HG02610 (cell line): ENCODE measurements around the gene RYR2.
"Not testable (repeated sequence)": the region's sequence is repeated elsewhere in the genome, so short reads cannot be mapped to it uniquely, and the experiment has no call there.

Source experiments
- ATAC-seq: cut with Tn5 transposase; IDR thresholded peaks from one replicate; pipeline ENCODE4 v1.9.1; 2021; ENCODE audit warnings: mild to moderate bottlenecking, moderate library complexity; ENCODE audit not compliant: unreplicated experiment

The RYR2 gene

DNA sequence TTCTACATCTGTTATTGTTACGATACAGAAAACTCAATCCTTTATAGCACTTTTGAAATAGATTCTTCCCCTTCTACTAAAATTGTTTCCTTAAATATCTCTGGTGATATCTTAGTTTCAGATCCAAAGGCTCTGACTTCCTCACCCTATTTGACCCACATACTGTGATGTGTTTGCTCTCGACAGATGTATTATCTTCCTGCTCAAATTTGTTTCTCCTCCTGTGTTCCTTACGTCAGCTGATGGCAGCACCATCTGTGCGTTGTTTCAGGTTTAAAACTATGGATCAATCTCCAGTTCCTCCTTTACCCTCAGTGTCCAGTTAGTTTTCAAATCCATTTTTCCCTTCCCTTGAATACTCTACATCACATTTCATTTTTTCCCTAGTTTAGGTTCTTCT is 274.4 kb downstream of the RYR2 start:
- no peak for ATAC-seq

DNA sequence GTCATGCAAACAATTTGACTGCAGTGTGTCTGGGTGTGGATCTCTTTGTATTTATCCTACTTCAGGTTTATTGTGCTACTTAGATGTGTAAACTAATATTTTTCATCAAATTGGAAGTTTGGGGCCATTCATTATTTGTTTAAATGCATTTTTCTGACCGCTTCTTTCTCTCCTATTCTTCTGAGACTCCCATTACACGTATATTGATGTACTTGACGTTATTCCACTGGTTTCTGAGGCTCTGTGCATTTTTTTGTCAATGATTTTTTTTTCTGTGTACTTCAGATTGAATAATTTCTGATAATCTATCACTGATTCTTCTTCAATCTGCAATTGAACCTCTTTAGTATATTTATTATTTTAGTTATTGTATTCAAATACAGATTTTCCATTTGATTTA is 276.8 kb downstream of the RYR2 start:
- ATAC-seq: no peak

DNA sequence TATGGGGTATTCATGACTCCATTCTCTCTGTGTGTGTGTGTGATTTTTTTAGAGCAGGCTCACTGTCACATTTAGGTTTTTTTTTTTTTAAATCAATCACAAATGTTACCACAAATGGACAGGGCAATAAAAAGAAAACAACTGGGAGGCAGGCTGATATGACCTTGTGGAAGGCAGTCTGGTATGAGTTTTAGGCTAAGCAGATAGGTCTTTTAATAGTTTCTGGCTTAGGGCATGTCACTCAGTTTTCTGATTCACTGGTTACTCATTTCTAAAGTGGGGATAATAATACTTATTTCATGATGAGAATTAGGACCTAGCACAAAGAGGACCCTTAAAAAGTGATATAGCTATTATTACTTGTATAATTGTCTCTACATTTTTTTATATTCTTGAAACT is 278.9 kb downstream of the RYR2 start:
- no peak for ATAC-seq

DNA sequence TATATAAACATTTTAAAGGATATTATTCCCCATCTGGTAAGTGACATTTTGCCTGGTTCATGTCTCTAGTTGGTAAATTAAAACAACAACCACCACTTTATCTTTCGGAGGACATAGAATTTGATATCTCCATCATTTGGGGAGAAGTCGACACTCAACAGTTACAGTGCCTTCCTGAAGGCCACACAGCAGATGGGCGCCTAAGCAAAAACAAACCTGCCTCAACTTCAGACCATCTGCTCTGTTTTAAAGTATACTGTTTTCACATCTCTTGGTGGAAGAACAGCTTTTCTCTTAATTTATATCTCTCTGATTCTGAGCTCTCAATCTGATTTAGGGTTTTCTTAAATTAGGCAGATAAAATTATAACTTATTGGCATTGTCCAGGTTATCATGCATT is 282.2 kb downstream of the RYR2 start:
- no peak for ATAC-seq

DNA sequence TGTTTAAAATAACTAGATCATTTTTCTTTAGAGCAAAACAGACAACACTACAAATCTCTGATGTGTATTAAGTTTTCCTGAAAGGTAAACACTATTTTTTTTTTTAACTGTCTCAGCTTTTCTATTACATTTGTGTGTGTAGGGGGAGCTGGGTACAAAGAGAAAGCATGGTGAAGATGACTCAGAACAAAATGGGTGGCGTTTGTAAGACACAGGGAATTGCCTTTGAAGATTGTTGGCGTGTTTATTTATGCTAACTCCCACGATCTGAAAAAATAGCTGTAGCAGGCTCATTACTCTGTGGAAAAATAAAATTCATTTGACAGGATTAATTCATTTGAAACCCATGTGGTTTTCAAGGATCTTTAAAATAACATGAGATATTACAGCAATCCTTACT is 285.1 kb downstream of the RYR2 start:
- ATAC-seq: no peak

DNA sequence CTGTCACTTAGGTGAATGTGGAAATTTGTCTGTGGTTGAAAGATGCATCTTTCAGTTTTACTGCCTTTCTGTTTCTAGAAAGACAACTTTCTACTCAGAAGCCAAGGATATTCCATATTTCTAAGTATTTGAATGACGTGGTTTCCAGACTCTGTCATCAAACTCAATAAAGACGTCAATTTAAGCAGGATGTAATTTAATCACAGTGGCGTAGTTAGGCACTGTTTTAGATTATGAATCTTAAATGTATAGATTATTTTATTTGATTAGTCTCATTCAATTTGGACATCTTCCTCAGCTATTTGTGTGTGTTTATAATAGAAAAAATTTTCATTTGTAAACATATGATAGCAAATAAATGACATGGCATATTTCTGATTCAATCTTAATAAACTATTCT is 298.9 kb downstream of the RYR2 start:
- no peak for ATAC-seq

DNA sequence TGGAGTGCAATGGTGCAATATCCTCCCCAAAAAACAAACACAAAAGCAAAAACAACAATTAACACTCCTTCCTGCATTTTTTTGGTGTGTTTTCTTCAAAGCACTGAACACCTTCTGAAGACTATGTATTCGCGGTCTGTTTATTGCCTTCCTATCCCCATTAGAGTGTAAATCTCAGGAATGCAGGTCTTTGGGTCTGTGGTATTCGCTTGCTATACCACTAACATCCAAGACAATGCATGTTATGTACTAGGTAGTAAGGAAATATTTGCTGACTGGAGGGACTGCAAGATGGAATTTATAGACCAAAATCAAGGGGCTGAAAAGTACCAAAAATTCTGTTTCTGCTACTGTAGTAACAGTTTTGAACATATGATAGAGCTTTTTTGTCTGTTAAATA is 299.4 kb downstream of the RYR2 start:
- no peak for ATAC-seq

DNA sequence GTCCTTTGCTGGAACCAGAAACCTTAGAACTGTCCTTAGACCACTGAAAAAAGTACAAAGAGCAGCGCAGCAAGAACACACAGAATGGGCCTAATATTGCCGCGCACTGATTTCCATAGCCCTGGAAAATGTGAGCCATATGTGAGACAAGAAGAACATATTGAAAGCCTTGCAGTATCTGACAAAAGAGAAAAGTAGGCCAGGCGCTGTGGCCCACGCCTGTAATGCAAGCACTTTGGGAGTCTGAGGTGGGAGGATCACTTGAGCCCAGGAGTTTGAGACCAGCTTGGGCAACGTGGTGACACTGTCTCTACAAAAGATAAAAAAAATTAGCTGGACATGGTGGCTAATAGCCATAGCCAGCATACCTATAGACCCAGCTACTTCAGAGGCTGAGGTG is 300.7 kb downstream of the RYR2 start:
- ATAC-seq: no peak

DNA sequence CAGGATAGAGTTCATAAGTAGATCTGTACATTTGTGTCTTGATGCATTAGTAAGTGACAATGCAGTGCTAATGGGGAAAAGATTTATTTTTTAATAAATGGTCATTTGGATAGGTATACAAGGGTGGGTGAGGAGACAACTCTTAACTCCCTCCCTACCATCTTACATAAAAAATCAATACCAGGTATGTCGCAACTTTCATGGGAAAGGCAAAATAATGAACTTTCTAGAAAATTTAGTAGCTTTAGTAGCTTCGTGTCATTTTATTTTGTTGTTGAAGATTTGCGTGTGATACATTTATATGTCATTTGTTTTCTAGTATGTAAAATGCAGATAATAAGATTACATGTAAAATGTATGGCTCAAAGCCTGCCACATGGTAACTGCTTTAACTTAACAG is 310.8 kb downstream of the RYR2 start:
- no peak for ATAC-seq

DNA sequence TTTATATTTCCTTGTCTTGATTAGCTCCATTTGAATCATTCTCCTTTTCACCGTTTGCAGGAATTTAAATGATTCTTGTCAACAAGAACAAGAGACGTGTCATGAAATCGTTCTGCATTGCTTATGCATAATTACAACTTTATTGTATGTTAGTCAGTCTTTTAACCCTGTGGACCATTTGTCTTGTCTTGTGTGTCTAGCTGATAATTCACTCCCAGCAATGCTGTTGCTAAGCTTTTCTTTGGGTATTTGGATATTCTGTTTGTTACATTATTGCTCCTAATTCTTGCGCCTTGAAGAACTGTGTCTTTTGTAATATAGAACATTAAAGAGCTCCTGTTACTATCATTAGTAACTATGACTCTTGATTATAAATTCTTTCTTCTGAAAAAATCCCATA is 311.9 kb downstream of the RYR2 start:
- no peak for ATAC-seq

DNA sequence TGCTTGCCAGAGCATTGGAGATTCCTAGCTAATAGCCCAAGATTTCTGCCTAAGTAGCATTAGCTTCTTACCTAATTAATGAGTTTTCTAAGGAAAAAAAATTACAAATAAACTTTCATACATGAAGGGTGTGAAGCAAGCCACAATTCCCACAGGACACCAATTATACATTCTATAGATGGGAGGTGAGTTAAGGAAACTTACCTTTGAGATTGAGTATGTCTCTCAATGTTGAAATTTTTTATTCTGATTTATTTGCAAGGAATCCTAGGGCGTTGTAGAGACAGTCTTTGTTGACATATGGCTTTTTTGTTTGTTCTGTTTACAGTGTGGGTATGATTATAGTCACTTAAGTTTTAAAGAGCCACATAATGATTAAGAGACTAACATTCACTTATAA is 313.0 kb downstream of the RYR2 start:
- ATAC-seq: no peak

DNA sequence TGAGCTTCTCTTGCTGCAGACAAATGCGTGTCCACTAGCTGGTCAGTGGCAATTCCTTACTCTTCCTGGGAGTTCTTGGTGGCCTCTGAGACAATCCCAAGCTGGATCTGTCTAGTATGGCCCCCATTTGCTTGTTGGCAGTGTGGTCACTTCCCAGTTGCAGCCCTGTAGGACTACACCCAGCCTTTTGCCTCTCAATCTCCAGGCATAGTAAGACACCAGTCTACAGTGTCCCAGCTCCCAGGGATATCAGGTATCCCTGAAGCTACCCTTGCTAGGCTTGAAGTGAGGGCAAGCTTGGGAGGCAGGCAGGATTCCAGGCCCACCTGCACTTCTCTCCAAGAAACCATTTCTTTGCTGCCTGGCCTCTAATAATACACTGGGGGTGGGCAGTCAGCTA is 316.6 kb downstream of the RYR2 start:
- no peak for ATAC-seq

DNA sequence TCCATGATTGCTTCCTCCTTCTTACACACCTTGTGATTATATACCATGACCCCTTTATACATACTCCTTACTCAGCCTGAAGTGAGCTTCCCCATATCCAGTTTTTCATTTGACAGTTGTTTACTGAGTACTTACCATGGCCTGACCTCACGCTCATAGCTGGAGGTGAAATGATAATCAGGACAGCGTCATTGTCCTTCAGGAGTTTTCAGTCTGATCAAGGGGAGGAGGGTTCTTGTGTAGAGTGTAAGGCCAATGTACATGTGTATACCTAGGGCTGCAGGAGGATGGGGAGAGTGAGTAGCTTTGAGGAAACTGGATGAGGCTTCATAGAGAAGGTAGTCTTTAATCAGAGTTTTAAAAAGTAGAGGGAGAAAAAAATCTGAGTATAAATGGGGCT is 325.8 kb downstream of the RYR2 start:
- ATAC-seq: no peak

DNA sequence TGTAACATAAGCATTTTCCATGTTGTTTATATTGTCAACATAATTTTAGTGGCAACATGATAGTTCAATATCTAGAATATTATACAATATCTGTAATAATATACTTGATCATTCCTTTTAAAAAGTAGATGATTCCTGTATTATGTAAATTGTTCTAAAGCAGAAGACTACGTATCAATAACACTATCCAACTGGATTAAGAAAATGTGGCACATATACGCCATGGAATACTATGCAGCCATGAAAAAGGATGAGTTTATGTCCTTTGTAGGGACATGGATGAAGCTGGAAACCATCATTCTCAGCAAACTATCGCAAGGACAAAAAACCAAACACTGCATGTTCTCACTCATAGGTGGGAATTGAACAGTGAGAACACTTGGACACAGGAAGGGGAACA is 329.5 kb downstream of the RYR2 start:
- not testable (repeated sequence) for ATAC-seq

DNA sequence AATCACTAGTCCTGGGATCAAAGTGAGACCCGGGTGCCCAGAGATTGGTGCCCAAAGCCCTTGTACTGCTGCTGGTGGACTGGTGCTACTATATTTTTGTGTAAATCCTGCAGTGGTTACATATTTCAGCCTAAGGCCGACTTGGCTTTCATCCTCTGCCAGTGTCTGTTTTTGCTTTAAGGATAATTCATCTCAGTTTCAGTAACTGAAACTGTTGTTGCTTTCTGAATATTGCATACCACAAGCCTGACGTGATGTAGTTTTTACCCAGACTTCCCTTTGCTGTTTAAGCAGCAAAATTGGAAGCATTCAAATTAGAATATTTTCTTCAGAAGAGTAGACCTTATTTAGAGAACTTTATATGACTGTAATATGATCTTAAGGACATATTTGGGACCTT is 341.8 kb downstream of the RYR2 start:
- no peak for ATAC-seq

DNA sequence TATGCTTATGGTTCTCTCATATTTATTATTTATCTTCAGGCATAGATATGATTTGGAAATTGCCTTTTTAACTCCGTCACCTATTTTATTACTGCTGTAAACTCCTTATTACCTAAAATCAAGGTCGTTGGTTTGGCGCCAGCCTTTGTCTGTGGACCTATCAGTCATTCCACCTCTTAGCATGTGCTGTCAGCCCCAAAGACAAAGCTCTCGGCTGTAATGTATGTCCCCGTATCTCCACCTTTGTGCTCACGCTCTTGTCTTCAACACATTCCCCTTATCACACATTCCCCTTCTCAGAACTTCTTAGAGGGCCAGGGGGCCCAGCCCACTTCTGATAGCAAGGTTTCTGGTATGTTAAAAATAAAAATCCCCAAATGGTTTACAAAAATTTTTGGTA is 342.2 kb downstream of the RYR2 start:
- no peak for ATAC-seq

DNA sequence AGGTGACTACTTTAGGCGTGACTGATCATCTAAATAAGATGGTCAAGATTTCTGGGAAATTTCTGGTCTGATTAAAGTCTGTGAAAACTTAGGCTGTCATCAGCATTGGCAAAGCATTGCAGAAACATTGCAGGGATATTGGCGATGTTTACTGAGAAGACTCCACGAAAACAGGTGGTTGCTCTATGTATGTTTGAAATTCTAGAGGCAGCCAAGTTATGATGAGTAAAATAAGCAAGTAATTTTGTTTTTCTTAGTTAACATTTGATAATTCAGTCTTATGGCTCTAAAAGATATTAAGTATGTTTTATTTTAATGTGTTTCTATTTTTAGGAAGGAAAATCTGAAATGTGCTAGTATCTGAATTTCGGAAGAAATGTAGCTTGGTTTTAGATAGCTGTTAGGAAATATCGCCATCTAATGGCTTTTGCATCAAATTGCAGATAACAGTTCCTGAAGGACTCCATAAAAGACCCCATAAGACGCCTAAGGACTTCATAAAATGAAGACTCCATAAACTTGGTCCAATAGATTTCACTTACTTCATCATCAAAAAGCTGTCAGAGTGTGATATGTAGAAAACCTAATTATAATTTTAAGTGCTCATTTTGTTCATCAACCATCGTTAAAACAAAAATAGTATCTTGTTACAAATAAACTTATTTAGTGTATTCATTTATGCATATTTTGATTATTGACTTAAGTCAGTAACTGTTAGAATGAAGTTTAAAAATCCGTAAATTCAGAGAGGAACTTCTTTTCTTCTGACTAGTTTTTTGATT is 344.6 kb downstream of the RYR2 start:
- no peak for ATAC-seq

DNA sequence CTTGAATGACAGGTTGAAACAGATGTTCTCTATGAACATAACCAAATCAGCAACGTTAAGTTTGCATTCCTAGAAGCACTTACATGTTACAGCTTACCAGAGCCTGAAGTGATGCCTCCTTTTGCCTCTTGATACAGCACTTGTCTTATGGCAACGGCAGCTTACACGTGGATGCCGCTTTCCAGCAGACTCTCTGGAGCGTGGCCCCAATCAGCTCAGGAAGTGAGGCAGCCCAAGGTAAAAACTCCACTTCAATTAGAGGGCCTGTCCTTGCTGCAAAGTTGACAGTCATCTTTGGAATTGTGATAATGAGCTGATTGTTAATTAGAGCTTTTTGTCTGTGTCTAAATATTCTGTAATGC is 345.1 kb downstream of the RYR2 start:
- no peak for ATAC-seq

DNA sequence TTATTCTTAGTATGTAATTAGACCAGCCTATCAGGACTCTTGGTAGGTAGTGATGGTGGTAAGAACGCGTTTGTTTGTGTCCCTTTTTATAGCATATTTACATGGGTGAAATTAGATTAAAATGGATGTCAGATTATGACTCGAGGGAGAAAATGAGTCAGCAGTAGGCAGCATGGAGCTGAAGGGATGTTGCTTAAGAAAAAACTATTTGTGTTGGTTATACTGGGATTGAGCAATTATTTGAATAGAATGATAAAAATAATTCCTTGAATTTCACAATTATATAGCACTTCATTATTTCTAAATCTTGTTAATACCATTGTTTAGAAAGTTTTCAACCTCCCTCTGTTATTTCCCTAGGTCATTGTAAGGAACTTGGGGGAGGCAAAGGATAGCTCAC is 348.8 kb downstream of the RYR2 start:
- ATAC-seq: no peak

DNA sequence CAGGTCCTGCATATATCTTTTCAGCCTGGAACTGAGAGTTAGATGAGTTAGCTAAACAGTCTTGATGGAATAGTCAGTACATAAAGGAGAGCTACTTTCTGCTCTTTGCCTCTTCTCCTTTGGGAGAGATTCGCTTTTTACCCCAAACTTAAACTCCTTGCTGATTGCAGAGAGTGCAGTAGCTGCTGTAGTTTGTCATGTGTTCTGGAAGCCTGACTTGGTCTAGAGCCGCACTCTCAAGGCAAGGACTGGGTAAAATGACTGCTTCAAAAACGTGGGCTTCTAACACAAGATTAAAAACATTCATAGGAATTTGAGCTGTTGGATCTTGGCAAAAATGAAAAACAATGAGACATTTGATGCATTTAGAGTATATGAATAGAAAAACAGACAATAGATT is 351.6 kb downstream of the RYR2 start:
- ATAC-seq: no peak

DNA sequence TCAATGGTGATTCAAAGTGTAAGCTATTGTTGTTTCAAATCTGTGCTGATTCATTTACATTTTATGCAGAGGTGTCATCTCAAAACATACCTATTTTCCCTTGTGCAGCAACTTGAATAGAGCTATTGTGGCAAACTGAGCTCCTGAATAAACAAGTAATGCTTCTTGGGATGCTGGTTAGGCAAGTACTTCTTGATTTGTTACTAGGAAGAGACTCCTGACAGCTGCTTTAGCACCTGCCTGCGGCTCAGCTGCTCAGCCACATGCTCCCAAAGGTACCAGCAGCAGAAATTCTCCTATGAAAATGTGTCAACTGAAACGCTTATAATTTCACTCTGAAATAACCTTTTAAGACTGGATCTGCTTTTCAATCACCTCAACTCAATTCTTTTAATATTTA is 352.3 kb downstream of the RYR2 start:
- ATAC-seq: no peak

DNA sequence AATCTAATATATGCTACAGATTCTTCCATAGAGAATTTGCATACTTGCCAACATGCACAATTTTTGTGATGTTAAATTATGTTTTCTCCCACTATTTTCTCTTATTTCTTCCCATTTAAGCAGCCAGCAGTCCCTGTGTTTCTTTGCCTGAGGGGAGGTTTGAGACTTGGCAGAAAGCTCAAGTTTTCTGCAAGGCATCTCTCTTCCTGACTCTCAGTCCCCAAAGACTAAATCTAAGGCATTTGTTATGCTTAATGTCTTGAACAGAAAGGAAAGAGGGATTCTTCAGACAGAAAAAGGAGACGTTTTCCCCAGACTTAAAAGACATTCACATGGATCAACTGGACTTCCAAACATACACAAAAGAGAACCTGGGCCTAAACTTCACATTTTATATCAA is 354.4 kb downstream of the RYR2 start:
- no peak for ATAC-seq

DNA sequence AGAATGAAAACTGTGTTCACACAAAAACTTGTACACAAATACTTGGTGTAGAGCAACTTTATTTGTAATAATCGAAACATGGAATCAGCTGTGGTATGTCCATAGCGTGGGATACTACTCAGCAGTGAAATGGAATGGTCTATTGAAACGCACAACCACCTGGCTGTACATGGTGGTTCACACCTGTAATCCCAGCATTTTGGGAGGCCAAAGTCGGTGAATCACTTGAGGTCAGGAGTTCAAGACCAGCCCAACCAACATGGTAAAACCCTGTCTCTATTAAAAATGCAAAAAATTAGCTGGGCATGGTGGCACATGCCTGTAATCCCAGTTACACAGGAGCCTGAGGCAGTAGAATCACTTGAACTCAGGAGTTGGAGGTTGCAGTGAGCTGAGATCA is 356.8 kb downstream of the RYR2 start:
- ATAC-seq: no peak
